HEK293 (cell line): ENCODE data around the gene HIBCH.

Experiments
- CTCF ChIP-seq: fragments of 450-650 bp; formaldehyde crosslinking; IDR thresholded peaks from 2 replicates; pipeline ENCODE4 v1.5.1; 2016; ENCODE audit warnings: missing biosample characterization, missing genetic modification characterization
- ELK4 ChIP-seq: IDR thresholded peaks from 2 replicates; pipeline ENCODE4 v1.6.1; 2011; ENCODE audit warnings: mild to moderate bottlenecking, low read depth, low read length, borderline replicate concordance
- SETDB1 ChIP-seq: IDR thresholded peaks from one replicate; pipeline ENCODE4 v1.6.1; 2017; ENCODE audit warnings: mild to moderate bottlenecking, low read length, moderate library complexity, mixed read lengths; ENCODE audit not compliant: insufficient read length
- ZNF121 ChIP-seq: fragments of 450-650 bp; formaldehyde crosslinking; IDR thresholded peaks from 2 replicates; pipeline ENCODE4 v1.5.1; 2016; ENCODE audit warnings: missing biosample characterization, missing genetic modification characterization
- ZNF146 ChIP-seq: fragments of 450-650 bp; formaldehyde crosslinking; IDR thresholded peaks from 2 replicates; pipeline ENCODE4 v1.5.1; 2016; ENCODE audit warnings: missing biosample characterization, missing genetic modification characterization
- ZNF274 ChIP-seq, 2 experiments: fragments of 200-500 bp in 1 of 2; fragments of 450-650 bp in 1 of 2; sonication (Bioruptor generic) in 1 of 2; formaldehyde crosslinking in 1 of 2; IDR thresholded peaks; 2 replicates each; pipeline versions ENCODE4 v1.5.1 to v1.6.1; 2014 to 2016; ENCODE audit warnings: borderline replicate concordance in 1 of 2, inconsistent platforms in 1 of 2, low read length in 1 of 2, missing biosample characterization in 1 of 2, missing genetic modification characterization in 1 of 2
- ZNF510 ChIP-seq: fragments of 450-650 bp; formaldehyde crosslinking; IDR thresholded peaks from 2 replicates; pipeline ENCODE4 v1.5.1; 2018; ENCODE audit warnings: mild to moderate bottlenecking, missing genetic modification characterization, missing biosample characterization; ENCODE audit not compliant: insufficient replicate concordance
- ZNF530 ChIP-seq: fragments of 450-650 bp; formaldehyde crosslinking; IDR thresholded peaks from 2 replicates; pipeline ENCODE4 v1.5.1; 2016; ENCODE audit warnings: low read depth, missing biosample characterization, missing genetic modification characterization
- ZNF558 ChIP-seq: fragments of 450-650 bp; formaldehyde crosslinking; IDR thresholded peaks from 2 replicates; pipeline ENCODE4 v1.5.1; 2016; ENCODE audit warnings: missing biosample characterization, missing genetic modification characterization
- ZNF571 ChIP-seq: fragments of 450-650 bp; formaldehyde crosslinking; IDR thresholded peaks from 2 replicates; pipeline ENCODE4 v1.5.0; 2017; ENCODE audit warnings: missing biosample characterization, missing genetic modification characterization

GRCh38 chr2:190169221-190170072 lies 150.2 kb downstream of the HIBCH start:
- no peak for TF ChIP-seq SETDB1
- TF ChIP-seq ZNF274 (IDR thresholded peaks at IDR 0.05; ENCODE audit: low read length), result no peak
- TF ChIP-seq ZNF274 (tag by site-specific recombination; IDR thresholded peaks at IDR 0.05; ENCODE audit: borderline replicate concordance), result no peak
- no peak for TF ChIP-seq ELK4
- no peak for TF ChIP-seq ZNF530 (tag by site-specific recombination)
- TF ChIP-seq ZNF510 (tag by site-specific recombination), result no peak
- TF ChIP-seq CTCF, result no peak
- TF ChIP-seq ZNF121 (tag by site-specific recombination), result no peak
- no peak for TF ChIP-seq ZNF571 (tag by site-specific recombination)
- TF ChIP-seq ZNF146 (tag by site-specific recombination), result no peak
- TF ChIP-seq ZNF558 (tag by site-specific recombination), result no peak
